ENCODE results near the gene RAD1.

RAD1 gene

GRCh38 chr5:34858790-34859189, 56.5 kb downstream of the RAD1 start:
- DNase-seq = no peak

- no peak for DNase-seq
Measured at GRCh38 chr5:34857894-34858293, 57.4 kb downstream of the RAD1 start.

- DNase-seq = no peak
Measured at GRCh38 chr5:34857161-34857560, 58.1 kb downstream of the RAD1 start.
